Measurements from ENCODE around the gene MRPL36.
A peak's percentile ranks its signal among the peaks of the same experiment; 100 is the strongest.
"Not testable (repeated sequence)": the region's sequence is repeated elsewhere in the genome, so short reads cannot be mapped to it uniquely, and the experiment has no call there.

MRPL36 gene

DNA sequence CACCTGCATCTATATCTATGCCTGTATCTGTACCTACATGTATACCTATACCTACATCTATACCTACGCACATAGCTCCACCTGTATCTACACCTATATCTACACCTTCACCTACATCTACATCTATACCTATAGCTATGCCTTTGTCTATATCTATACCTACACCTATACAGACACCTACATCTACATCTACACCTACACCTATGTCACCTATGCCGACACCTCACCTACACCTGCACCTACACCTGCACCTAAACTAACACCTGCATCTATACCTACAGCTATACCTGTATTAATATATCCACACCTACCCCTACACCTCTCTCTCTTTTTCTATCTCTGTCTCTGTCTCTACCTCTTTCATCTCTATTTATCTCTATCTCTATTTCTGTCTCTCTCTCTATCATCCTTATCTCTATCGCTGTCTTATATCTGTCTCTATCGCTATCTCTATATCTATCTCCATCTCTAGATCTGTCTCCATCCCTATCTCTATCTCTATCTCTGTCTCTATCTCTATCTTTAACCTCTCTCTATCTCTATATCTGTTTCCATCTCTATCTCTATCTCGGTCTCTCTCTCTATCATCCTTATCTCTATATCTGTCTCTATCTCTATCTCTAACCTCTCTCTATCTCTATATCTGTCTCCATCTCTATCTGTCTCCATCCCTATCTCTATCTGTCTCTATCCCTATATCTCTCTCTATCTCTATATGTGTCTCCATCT lies 45.2 kb upstream of the MRPL36 start:
- no peak overlapping the region for H3K4me3 ChIP-seq (ENCODE audit: low read depth, low read length)
- no peaks in the 10 kb centered on the region for H3K4me1 ChIP-seq
- H3K9me3 ChIP-seq, result no peaks in the 10 kb centered on the region
- TF ChIP-seq, protein P1, sequence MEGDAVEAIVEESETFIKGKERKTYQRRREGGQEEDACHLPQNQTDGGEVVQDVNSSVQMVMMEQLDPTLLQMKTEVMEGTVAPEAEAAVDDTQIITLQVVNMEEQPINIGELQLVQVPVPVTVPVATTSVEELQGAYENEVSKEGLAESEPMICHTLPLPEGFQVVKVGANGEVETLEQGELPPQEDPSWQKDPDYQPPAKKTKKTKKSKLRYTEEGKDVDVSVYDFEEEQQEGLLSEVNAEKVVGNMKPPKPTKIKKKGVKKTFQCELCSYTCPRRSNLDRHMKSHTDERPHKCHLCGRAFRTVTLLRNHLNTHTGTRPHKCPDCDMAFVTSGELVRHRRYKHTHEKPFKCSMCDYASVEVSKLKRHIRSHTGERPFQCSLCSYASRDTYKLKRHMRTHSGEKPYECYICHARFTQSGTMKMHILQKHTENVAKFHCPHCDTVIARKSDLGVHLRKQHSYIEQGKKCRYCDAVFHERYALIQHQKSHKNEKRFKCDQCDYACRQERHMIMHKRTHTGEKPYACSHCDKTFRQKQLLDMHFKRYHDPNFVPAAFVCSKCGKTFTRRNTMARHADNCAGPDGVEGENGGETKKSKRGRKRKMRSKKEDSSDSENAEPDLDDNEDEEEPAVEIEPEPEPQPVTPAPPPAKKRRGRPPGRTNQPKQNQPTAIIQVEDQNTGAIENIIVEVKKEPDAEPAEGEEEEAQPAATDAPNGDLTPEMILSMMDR (IDR thresholded peaks at IDR 0.05; ENCODE audit: low read depth, low read length), result no peak
- H3K36me3 ChIP-seq, result no peaks in the 10 kb centered on the region
- DNase-seq, result no peak
- H3K27me3 ChIP-seq, result peaks cover 34% of the 10 kb centered on the region

DNA sequence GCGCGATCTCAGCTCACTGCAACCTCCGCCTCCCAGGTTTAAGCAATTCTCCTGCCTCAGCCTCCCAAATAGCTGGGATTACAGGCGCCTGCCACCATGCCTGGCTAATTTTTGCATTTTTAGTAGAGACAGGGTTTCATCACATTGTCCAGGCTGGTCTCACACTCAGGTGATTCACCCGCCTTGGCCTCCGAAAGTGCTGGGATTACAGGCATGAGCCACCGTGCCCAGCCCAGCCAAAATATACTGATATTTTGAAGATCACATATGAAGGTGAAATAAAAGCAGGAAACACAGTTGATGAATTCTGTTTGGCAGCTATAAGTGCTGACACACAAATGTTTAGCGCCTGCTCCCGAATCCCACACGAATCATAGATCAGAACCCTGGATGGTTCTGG lies 44.1 kb upstream of the MRPL36 start:
- not testable (repeated sequence) for H3K4me1 ChIP-seq; H3K4me3 ChIP-seq (ENCODE audit: low read depth, low read length); H3K9me3 ChIP-seq; DNase-seq; H3K36me3 ChIP-seq
- peaks cover 39% of the 10 kb centered on the region for H3K27me3 ChIP-seq

DNA sequence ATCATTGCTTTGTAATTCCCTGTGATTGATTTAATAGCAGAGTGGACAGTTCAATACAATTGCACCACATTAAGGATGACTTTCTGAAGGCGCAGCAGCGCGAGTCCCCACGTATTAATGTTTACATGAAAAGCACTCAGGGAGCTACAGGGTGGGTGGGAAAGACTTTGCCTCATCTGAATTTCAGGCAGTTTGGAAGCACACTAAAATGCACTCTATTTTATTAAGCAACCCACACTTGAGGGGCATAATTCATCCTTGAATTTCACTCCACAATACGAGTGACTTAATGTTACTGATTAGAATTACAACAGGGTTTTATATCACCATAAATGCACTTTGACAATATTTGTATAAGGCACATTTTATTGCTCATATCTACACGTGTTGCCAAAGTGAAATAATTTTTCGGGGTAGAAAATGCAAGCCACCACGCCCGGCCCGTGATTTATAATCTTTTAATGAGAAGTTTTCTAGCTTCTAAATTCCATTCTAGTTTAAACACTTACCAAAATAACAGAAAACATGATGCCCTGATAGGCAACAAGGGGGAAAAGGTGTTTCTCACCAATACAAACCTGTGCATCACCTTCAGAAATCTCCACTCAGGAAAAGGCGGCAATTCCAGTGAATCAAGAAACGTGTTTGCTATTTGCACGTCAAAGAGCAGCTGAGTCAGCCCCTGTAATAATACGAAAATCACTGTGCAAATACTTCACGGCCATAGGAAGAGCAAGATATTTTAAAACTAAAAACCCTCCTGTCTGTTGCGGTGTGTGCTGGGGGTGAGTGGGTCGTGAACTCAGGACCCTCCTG lies 42.6 kb upstream of the MRPL36 start:
- Histone ChIP-seq H3K36me3 (no peaks in the 10 kb centered on the region), H3K27me3 (peaks cover 49% of the 10 kb centered on the region), H3K9me3 (no peaks in the 10 kb centered on the region), H3K4me1 (no peaks in the 10 kb centered on the region), H3K4me3 (ENCODE audit: low read depth, low read length) (no peak overlapping the region)
- TF ChIP-seq, protein P1 (IDR thresholded peaks at IDR 0.05; ENCODE audit: low read depth, low read length), result no peak
- no peak for DNase-seq

DNA sequence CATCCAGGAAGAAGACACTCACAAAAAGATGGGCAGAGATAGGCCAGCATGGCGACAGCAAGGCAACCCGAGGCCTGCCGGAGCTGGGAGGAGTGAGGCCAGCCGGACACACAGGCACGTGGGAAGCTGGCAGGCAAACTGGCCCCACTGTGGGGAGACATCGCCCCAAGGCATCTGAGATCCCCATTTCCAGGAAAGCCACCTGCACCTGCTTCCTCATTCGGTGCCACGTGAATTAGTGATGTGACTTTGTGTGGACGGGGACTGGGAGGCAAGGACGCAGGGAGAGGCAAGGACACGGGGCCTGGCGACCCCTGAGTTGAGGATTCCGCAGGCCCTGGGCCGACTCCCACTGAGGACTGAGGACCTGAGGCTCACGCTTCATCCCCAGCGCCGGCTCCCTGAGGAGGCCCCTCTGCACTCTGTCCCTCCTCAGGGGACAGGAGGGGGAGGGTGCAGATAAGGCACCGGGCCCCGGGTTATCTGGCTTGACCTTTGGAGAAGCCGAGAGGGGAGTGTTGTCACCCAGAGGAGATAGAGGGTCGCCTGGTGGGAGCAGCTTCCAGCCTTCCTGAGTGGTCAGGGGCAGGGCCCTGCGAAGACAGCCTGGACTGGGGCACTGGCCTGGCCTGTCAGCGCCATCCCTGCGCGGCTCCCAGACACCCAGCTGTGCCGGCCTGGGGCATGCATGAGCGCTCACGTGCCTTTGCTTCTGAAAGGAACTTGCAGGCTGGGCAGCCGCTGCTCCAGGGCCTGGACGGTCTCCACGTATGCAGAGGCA lies 41.3 kb upstream of the MRPL36 start:
- H3K27me3 ChIP-seq, result peaks cover 61% of the 10 kb centered on the region
- TF ChIP-seq, protein P1 (IDR thresholded peaks at IDR 0.05; ENCODE audit: low read depth, low read length), result no peak
- H3K9me3 ChIP-seq, result no peaks in the 10 kb centered on the region
- no peaks in the 10 kb centered on the region for H3K4me1 ChIP-seq
- no peak overlapping the region for H3K4me3 ChIP-seq (ENCODE audit: low read depth, low read length)
- H3K36me3 ChIP-seq, result no peaks in the 10 kb centered on the region
- peak; percentile 58 for DNase-seq

DNA sequence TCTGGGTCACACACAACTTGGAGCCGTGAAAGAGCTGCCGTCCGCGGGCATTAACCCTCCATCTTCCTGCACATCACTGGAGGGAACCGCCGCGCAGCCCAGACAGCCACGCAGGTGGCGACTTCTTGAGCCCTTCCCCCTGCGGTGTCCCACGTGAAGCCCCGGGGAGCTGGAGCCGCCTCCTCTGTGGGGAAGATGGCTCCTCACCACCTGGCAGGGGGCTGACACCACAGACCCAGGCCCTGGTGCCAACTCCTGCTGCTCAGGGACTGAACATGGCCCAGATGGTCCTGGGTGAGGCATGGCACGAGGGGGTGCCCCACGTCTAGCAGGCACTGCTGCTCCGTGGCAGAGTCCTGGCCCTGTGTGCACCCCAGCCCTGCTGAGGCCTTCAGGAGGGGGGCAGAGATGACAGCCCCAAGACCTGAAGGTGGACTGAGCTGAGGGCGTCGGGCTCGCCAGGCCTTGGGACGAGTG lies 40.5 kb upstream of the MRPL36 start:
- TF ChIP-seq, protein P1 (IDR thresholded peaks at IDR 0.05; ENCODE audit: low read depth, low read length), result no peak
- Histone ChIP-seq H3K27me3 (peaks cover 69% of the 10 kb centered on the region), H3K36me3 (no peaks in the 10 kb centered on the region), H3K9me3 (no peaks in the 10 kb centered on the region), H3K4me3 (ENCODE audit: low read depth, low read length) (no peak overlapping the region), H3K4me1 (no peaks in the 10 kb centered on the region)
- no peak for DNase-seq

DNA sequence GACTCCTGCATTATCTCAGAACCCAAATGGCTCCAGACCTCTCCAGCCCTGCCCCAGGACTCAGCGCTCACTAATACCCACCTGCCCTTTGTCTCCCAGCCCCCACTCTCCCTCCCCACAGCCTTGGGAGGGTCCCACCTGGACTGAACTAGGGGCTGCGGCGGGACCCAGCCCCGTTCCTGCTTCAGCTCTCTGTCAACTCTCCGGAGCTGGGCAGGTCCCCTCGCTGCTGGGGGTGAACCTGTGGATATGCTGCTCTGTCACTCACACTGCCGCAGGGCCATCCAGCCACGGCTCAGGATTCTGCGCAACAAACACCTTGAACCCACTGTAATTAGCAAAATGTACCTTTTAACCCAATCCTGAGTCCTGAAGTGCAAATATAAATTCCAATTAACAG lies 38.4 kb upstream of the MRPL36 start:
- TF ChIP-seq, protein P1 (IDR thresholded peaks at IDR 0.05; ENCODE audit: low read depth, low read length), result no peak
- H3K27me3 ChIP-seq, result peaks cover 81% of the 10 kb centered on the region
- no peak overlapping the region for H3K4me3 ChIP-seq (ENCODE audit: low read depth, low read length)
- H3K36me3 ChIP-seq, result no peaks in the 10 kb centered on the region
- no peaks in the 10 kb centered on the region for H3K9me3 ChIP-seq
- no peak for DNase-seq
- no peaks in the 10 kb centered on the region for H3K4me1 ChIP-seq
